ENCODE results near the gene TYROBP.

The TYROBP gene

GRCh38 chr19:35887197-35887596 lies 20.9 kb downstream of the TYROBP start:
- Histone ChIP-seq H3K4me3 (ENCODE audit: low read depth, low read length) (no peak overlapping the region), H3K9me3 (ENCODE audit: severe bottlenecking) (no peaks in the 10 kb centered on the region), H3K27ac (no peak overlapping the region), H3K36me3 (peaks cover 44% of the 10 kb centered on the region), H3K27me3 (ENCODE audit: insufficient read depth, low read depth, severe bottlenecking) (no peaks in the 10 kb centered on the region)
- no peak for DNase-seq
- TF ChIP-seq, protein P1, sequence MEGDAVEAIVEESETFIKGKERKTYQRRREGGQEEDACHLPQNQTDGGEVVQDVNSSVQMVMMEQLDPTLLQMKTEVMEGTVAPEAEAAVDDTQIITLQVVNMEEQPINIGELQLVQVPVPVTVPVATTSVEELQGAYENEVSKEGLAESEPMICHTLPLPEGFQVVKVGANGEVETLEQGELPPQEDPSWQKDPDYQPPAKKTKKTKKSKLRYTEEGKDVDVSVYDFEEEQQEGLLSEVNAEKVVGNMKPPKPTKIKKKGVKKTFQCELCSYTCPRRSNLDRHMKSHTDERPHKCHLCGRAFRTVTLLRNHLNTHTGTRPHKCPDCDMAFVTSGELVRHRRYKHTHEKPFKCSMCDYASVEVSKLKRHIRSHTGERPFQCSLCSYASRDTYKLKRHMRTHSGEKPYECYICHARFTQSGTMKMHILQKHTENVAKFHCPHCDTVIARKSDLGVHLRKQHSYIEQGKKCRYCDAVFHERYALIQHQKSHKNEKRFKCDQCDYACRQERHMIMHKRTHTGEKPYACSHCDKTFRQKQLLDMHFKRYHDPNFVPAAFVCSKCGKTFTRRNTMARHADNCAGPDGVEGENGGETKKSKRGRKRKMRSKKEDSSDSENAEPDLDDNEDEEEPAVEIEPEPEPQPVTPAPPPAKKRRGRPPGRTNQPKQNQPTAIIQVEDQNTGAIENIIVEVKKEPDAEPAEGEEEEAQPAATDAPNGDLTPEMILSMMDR (IDR thresholded peaks at IDR 0.05; ENCODE audit: low read depth, low read length) = no peak

GRCh38 chr19:35885904-35886303 lies 22.2 kb downstream of the TYROBP start:
- Histone ChIP-seq H3K36me3 (peaks cover 37% of the 10 kb centered on the region), H3K27ac (no peak overlapping the region), H3K4me3 (ENCODE audit: low read depth, low read length) (no peak overlapping the region), H3K9me3 (ENCODE audit: severe bottlenecking) (no peaks in the 10 kb centered on the region), H3K27me3 (ENCODE audit: insufficient read depth, low read depth, severe bottlenecking) (no peaks in the 10 kb centered on the region)
- no peak for DNase-seq
- TF ChIP-seq, protein P1 (IDR thresholded peaks at IDR 0.05; ENCODE audit: low read depth, low read length) = no peak

DNA sequence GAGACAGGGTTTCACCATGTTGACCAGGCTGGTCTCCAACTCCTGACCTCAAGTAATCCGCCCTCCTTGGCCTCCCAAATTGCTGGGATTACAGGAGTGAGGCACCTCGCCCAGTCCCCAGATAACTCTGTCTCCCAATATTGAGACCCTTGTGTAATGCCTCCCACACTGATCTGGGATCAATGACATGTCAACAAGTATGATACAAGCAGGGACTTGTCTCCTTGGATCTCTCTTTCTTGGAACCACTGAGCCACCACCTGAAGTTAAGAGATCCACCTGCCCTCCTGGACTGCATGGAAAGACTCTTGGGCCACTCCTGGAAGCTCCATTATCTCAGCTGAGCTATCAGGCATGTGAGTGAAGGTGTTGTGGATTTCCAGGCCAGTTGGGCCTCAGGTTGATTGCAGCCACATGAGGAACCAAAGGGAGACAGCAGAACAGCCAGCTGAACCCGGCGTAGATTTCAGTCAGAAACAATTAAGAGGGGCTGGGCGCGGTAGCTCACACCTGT lies 22.8 kb downstream of the TYROBP start:
- Histone ChIP-seq H3K9me3 (ENCODE audit: severe bottlenecking) (no peaks in the 10 kb centered on the region), H3K27me3 (ENCODE audit: insufficient read depth, low read depth, severe bottlenecking) (no peaks in the 10 kb centered on the region), H3K4me3 (ENCODE audit: low read depth, low read length) (no peak overlapping the region), H3K27ac (no peak overlapping the region), H3K36me3 (peaks cover 31% of the 10 kb centered on the region)
- no peak for DNase-seq
- TF ChIP-seq, protein P1 (IDR thresholded peaks at IDR 0.05; ENCODE audit: low read depth, low read length) = no peak

GRCh38 chr19:35883882-35884281 lies 24.2 kb downstream of the TYROBP start:
- DNase-seq = no peak
- no peaks in the 10 kb centered on the region for H3K27me3 ChIP-seq (ENCODE audit: insufficient read depth, low read depth, severe bottlenecking)
- no peak overlapping the region for H3K27ac ChIP-seq
- H3K4me3 ChIP-seq (ENCODE audit: low read depth, low read length) = no peak overlapping the region
- H3K36me3 ChIP-seq = peaks cover 22% of the 10 kb centered on the region
- TF ChIP-seq, protein P1 (IDR thresholded peaks at IDR 0.05; ENCODE audit: low read depth, low read length) = no peak
- H3K9me3 ChIP-seq (ENCODE audit: severe bottlenecking) = no peaks in the 10 kb centered on the region

DNA sequence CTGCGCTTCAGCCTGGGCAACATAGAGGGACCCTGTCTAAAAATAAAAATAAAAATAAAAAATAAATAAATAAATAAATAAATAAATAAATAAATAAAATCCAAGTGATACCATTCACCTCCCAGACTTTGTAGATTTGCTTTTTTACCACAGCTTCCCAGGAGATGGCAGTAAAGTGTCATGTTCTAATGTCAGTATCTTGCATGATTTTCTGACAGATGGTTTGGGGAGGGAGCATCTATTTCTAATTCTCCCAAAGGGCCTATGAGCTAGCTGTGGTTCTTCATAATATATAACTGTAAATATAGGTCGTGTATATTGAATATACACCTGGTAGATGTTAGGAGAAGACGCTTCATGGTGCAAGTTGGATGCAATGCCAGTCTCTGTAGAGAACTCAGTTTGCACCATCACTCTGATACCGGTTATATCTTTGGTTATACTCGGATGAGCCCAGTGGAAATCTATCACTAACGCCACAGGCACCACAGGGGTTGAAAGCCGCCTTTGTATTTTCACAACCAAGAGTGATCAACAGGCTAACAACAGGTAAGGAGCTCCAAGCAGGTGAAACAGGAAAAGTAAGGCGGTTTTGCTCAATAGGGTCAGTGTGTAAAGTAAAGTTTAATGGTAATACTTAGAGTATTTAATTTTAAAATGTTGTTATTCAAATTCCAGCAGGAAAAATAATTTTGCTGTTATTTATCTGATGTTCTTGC lies 25.8 kb downstream of the TYROBP start:
- no peak overlapping the region for H3K4me3 ChIP-seq (ENCODE audit: low read depth, low read length)
- no peaks in the 10 kb centered on the region for H3K9me3 ChIP-seq (ENCODE audit: severe bottlenecking)
- DNase-seq = peak; percentile 59
- TF ChIP-seq, protein P1 (IDR thresholded peaks at IDR 0.05; ENCODE audit: low read depth, low read length) = peak; percentile 34; the same call in 1 of the 2 replicates
- H3K27me3 ChIP-seq (ENCODE audit: insufficient read depth, low read depth, severe bottlenecking) = no peaks in the 10 kb centered on the region
- peaks cover 25% of the 10 kb centered on the region for H3K36me3 ChIP-seq
- H3K27ac ChIP-seq = 0 out of 2 replicates have a peak overlapping the region, but pooled peaks have one; percentile 10

Measured in WERI-Rb-1 (cell line).